Smooth muscle cell (in vitro differentiated cells): ENCODE results near the gene CYP4F3. TPM values are rescaled to one million over a fixed set of nuclear protein-coding genes. Genes with fewer than 3 reads are reported as not detected.
A peak's percentile ranks its signal among the peaks of the same experiment; 100 is the strongest.

ENCODE experiments used
- DNase-seq: peaks from one replicate; lab custom pipeline; 2025; ENCODE audit not compliant: unreplicated experiment; lab: John Stamatoyannopoulos, UW
- H2AFZ ChIP-seq: fragments of 200-600 bp; sonication (generic); 2 replicates; pipeline ENCODE4 v1.6.0; 2016; ENCODE audit warnings: antibody characterized with exemption, low read depth, mild to moderate bottlenecking
- H3F3A ChIP-seq: fragments of 200-600 bp; sonication (generic); 2 replicates; pipeline ENCODE4 v1.6.0; 2017; ENCODE audit warnings: antibody characterized with exemption, low read depth
- H3K27ac ChIP-seq: fragments of 200-600 bp; sonication (generic); 2 replicates; pipeline ENCODE4 v1.5.1; 2016; ENCODE audit warnings: low read depth, mild to moderate bottlenecking
- H3K27me3 ChIP-seq: fragments of 200-600 bp; sonication (generic); 2 replicates; pipeline ENCODE4 v1.6.1; 2016; ENCODE audit warnings: low read depth, mild to moderate bottlenecking
- H3K36me3 ChIP-seq: fragments of 200-600 bp; sonication (generic); 2 replicates; pipeline ENCODE4 v1.5.1; 2016; ENCODE audit warnings: low read depth
- H3K4me1 ChIP-seq: fragments of 200-600 bp; sonication (generic); 2 replicates; pipeline ENCODE4 v1.5.1; 2016; ENCODE audit warnings: low read depth
- H3K4me2 ChIP-seq: fragments of 200-600 bp; sonication (generic); 2 replicates; pipeline ENCODE4 v1.6.0; 2016; ENCODE audit warnings: mild to moderate bottlenecking
- H3K4me3 ChIP-seq: fragments of 200-600 bp; sonication (generic); 2 replicates; pipeline ENCODE4 v1.5.1; 2016; ENCODE audit warnings: mild to moderate bottlenecking
- H3K79me2 ChIP-seq: fragments of 200-600 bp; sonication (generic); 2 replicates; pipeline ENCODE4 v1.6.0; 2016; ENCODE audit warnings: low read depth, mild to moderate bottlenecking
- H3K9ac ChIP-seq: fragments of 200-600 bp; sonication (generic); 2 replicates; pipeline ENCODE4 v1.6.0; 2016; ENCODE audit warnings: low read depth
- H3K9me3 ChIP-seq: fragments of 200-600 bp; sonication (generic); replicated peaks from 2 replicates; pipeline ENCODE4 v1.5.1; 2016; ENCODE audit warnings: low read depth
- H4K20me1 ChIP-seq: fragments of 200-600 bp; sonication (generic); 2 replicates; pipeline ENCODE4 v1.6.0; 2016; ENCODE audit warnings: low read depth
- WGBS: methylation state at CpG from one replicate; pipeline ENCODE4 v1.1.7; 2016; ENCODE audit warnings: low lambda C conversion rate; 5-methylcytosine and 5-hydroxymethylcytosine counted together
- polyA plus RNA-seq: library from polyadenylated mRNA; unstranded; fragments of >200 nt; fragmentation: Nextera tagmentation; extraction: Ambion mirVana; gene quantifications from 2 replicates; pipeline ENCODE4 v1.2.1, GENCODE V29; 2016
- total RNA-seq: library from RNA; depleted of rRNA; stranded (reverse); fragments of >200 nt; gene quantifications from 2 replicates; pipeline ENCODE4 v1.2.3, GENCODE V29; 2014
- TF ChIP-seq, protein P1 (sequence below): fragments of 200-600 bp; sonication (generic); IDR thresholded peaks from 2 replicates; pipeline ENCODE4 v1.5.1; 2017; ENCODE audit warnings: borderline replicate concordance, mild to moderate bottlenecking, antibody characterized with exemption; ENCODE audit not compliant: insufficient read depth, poor library complexity, severe bottlenecking

The CYP4F3 gene
- total and polyA plus RNA-seq, 2 experiments from 2014 or later = not detected

- no peak for DNase-seq
- Histone ChIP-seq H3F3A (no peaks in the 10 kb centered on the region), H3K79me2 (no peaks in the 10 kb centered on the region), H3K36me3 (no peaks in the 10 kb centered on the region), H4K20me1 (no peaks in the 10 kb centered on the region), H3K4me2 (no peak overlapping the region), H3K9me3 (peaks cover 11% of the 10 kb centered on the region), H2AFZ (no peak overlapping the region), H3K27me3 (no peaks in the 10 kb centered on the region), H3K4me1 (no peaks in the 10 kb centered on the region), H3K27ac (no peak overlapping the region), H3K9ac (no peak overlapping the region), H3K4me3 (no peak overlapping the region)
- TF ChIP-seq, protein P1, sequence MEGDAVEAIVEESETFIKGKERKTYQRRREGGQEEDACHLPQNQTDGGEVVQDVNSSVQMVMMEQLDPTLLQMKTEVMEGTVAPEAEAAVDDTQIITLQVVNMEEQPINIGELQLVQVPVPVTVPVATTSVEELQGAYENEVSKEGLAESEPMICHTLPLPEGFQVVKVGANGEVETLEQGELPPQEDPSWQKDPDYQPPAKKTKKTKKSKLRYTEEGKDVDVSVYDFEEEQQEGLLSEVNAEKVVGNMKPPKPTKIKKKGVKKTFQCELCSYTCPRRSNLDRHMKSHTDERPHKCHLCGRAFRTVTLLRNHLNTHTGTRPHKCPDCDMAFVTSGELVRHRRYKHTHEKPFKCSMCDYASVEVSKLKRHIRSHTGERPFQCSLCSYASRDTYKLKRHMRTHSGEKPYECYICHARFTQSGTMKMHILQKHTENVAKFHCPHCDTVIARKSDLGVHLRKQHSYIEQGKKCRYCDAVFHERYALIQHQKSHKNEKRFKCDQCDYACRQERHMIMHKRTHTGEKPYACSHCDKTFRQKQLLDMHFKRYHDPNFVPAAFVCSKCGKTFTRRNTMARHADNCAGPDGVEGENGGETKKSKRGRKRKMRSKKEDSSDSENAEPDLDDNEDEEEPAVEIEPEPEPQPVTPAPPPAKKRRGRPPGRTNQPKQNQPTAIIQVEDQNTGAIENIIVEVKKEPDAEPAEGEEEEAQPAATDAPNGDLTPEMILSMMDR = peak; percentile 36
- 50% methylated on average over 24 of the region's 25 CpGs for WGBS
Observed at GRCh38 chr19:15629003-15629880, 11.5 kb upstream of the CYP4F3 start.

DNA sequence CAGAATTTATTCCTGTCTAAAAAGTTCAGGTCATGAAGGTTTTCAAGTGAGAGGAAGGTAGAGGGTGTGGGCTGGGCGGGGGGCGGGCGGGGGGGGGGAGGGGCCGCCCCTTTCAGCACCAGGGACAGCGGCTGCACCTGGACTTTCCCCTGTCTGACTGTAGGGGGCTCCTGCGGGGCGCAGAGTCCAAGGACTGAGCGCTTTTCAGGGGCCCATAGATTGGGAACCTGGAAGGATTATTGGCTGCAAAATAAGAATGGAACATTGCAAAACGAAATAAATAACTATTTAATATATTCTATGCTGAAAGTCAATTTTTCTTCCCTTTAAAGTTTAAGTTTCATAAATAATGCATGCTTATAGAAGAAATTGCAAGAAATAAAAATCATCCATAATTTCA is 8.9 kb upstream of the CYP4F3 start:
- Histone ChIP-seq H3K9ac (no peak overlapping the region), H4K20me1 (no peaks in the 10 kb centered on the region)

DNA sequence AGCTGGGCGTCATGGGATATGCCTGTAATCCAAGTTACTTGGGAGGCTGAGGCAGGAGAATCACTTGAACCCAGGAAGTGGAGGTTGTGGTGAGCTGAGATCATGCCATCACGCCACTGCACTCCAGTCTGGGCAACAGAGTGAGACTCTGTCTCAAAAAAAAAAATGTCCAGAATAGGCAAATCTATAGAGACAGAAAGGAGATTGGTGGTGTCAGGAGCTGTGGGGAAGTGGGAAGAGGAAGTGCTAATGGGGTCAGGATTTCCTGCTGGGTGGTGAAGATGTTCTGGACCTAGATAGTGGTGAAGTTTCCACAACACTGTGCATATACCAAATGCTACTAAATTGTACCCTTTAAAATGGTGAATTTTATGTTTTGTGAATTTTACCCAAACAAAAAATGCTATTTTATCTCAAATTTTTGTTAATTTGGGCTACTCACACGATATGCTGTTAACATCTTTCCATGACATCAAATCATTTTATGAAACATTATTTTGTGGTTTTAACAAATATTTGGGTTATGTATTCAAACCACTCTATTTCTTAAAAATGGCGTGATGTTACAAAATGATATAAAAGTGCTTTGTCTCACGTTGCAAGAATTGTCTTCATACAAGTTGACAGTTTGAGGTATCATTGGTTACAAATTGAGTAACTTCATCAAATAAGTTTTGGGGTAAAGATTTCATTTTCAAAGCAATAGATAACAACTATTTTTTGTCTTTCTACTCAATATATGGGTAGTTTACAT is 7.4 kb upstream of the CYP4F3 start:
- Histone ChIP-seq H3K36me3 (no peaks in the 10 kb centered on the region), H3K9me3 (peaks cover 11% of the 10 kb centered on the region), H3K4me3 (no peak overlapping the region), H4K20me1 (no peaks in the 10 kb centered on the region), H3F3A (no peaks in the 10 kb centered on the region), H3K4me1 (no peaks in the 10 kb centered on the region), H3K27me3 (no peaks in the 10 kb centered on the region), H3K27ac (no peak overlapping the region), H3K4me2 (no peak overlapping the region), H2AFZ (no peak overlapping the region), H3K79me2 (no peaks in the 10 kb centered on the region), H3K9ac (no peak overlapping the region)
- TF ChIP-seq, protein P1 = no peak
- DNase-seq = no peak
- WGBS = 46% methylated on average over 5 of the region's 5 CpGs

More for the DNA sequence above, 8.9 kb upstream of the CYP4F3 start:
- DNase-seq = no peak
- Histone ChIP-seq H3K27me3 (no peaks in the 10 kb centered on the region), H3F3A (no peaks in the 10 kb centered on the region), H3K9me3 (peaks cover 11% of the 10 kb centered on the region), H3K79me2 (no peaks in the 10 kb centered on the region), H3K4me1 (no peaks in the 10 kb centered on the region), H3K4me2 (no peak overlapping the region), H3K4me3 (no peak overlapping the region), H3K27ac (no peak overlapping the region), H2AFZ (no peak overlapping the region), H3K36me3 (no peaks in the 10 kb centered on the region)
- 31% methylated on average over 9 of the region's 9 CpGs for WGBS
- TF ChIP-seq, protein P1 = no peak
